NCI-H1930 (cell line): Measurements from ENCODE around the gene KHDRBS2.

Experiments
- DNase-seq, 2 experiments: peaks; one replicate each; lab custom pipeline; 2025; lab: John Stamatoyannopoulos, UW

KHDRBS2 gene

GRCh38 chr6:62035952-62036351, 250.1 kb downstream of the KHDRBS2 start:
- no peak for DNase-seq

GRCh38 chr6:62013719-62014118, 272.3 kb downstream of the KHDRBS2 start:
- DNase-seq: no peak

- no peak for DNase-seq
Observed at GRCh38 chr6:62009445-62009844, 276.6 kb downstream of the KHDRBS2 start.

- no peak for DNase-seq
Observed at GRCh38 chr6:61989616-61990015, 296.4 kb downstream of the KHDRBS2 start.

GRCh38 chr6:61980622-61981021, 305.4 kb downstream of the KHDRBS2 start:
- no peak for DNase-seq

GRCh38 chr6:61977947-61978346, 308.1 kb downstream of the KHDRBS2 start:
- no peak for DNase-seq

- no peak for DNase-seq
Observed at GRCh38 chr6:61977099-61977498, 308.9 kb downstream of the KHDRBS2 start.

GRCh38 chr6:61959196-61959595, 326.8 kb downstream of the KHDRBS2 start:
- DNase-seq: no peak

GRCh38 chr6:61953851-61954250, 332.2 kb downstream of the KHDRBS2 start:
- no peak for DNase-seq

- DNase-seq: no peak
Observed at GRCh38 chr6:61951586-61951985, 334.4 kb downstream of the KHDRBS2 start.

- no peak for DNase-seq
Observed at GRCh38 chr6:61950811-61951210, 335.2 kb downstream of the KHDRBS2 start.

GRCh38 chr6:61949971-61950370, 336.1 kb downstream of the KHDRBS2 start:
- DNase-seq: no peak

- no peak for DNase-seq
Observed at GRCh38 chr6:61949161-61949560, 336.9 kb downstream of the KHDRBS2 start.

GRCh38 chr6:61947311-61947947, 338.6 kb downstream of the KHDRBS2 start:
- DNase-seq: no peak

GRCh38 chr6:61940919-61941318, 345.1 kb downstream of the KHDRBS2 start:
- no peak for DNase-seq

- DNase-seq: no peak
Observed at GRCh38 chr6:61935242-61935846, 350.7 kb downstream of the KHDRBS2 start.

GRCh38 chr6:61909486-61909885, 376.5 kb downstream of the KHDRBS2 start:
- no peak for DNase-seq

- no peak for DNase-seq
Observed at GRCh38 chr6:61901748-61902147, 384.3 kb downstream of the KHDRBS2 start.

- no peak for DNase-seq
Observed at GRCh38 chr6:61894536-61894935, 391.5 kb downstream of the KHDRBS2 start.

GRCh38 chr6:61887423-61887822, 398.6 kb downstream of the KHDRBS2 start:
- DNase-seq: no peak

- no peak for DNase-seq
Observed at GRCh38 chr6:61886608-61887259, 399.3 kb downstream of the KHDRBS2 start.

GRCh38 chr6:61869632-61870400, 416.2 kb downstream of the KHDRBS2 start:
- DNase-seq: no peak
